WERI-Rb-1 (cell line): ENCODE results near the gene PCMTD2.

ENCODE experiments used
- DNase-seq: peaks from one replicate; pipeline ENCODE4 v3.0.0-alpha.2; 2020
- H3K27ac ChIP-seq: fragments of 250-450 bp; sonication (Bioruptor Pico); 2 replicates; pipeline ENCODE4 v1.5.1; 2020; ENCODE audit warnings: mild to moderate bottlenecking, moderate library complexity
- H3K27me3 ChIP-seq: fragments of 250-450 bp; sonication (Bioruptor Pico); 2 replicates; pipeline ENCODE4 v1.5.1; 2021; ENCODE audit warnings: mild to moderate bottlenecking, low read depth, moderate library complexity; ENCODE audit not compliant: insufficient read depth, severe bottlenecking
- H3K36me3 ChIP-seq: fragments of 250-450 bp; sonication (Bioruptor Pico); 2 replicates; pipeline ENCODE4 v1.5.1; 2020; ENCODE audit warnings: mild to moderate bottlenecking, moderate library complexity
- H3K4me3 ChIP-seq: 2 replicates; pipeline ENCODE4 v1.5.1; 2011; ENCODE audit warnings: low read depth, mild to moderate bottlenecking, control low read depth, low read length
- H3K9me3 ChIP-seq: fragments of 250-450 bp; sonication (Bioruptor Pico); 2 replicates; pipeline ENCODE4 v1.5.1; 2021; ENCODE audit warnings: mild to moderate bottlenecking, moderate library complexity; ENCODE audit not compliant: severe bottlenecking
- CTCF ChIP-seq: IDR thresholded peaks from 2 replicates; pipeline ENCODE4 v1.5.1; 2011; ENCODE audit warnings: low read depth, mild to moderate bottlenecking, control low read depth, inconsistent platforms, low read length

PCMTD2 gene

GRCh38 chr20:64216910-64217309 is 38.6 kb upstream of the PCMTD2 start:
- no peaks in the 10 kb centered on the region; the same call in 1 of the 2 replicates for H3K36me3 ChIP-seq
- H3K4me3 ChIP-seq: no peak overlapping the region
- H3K27me3 ChIP-seq: no peaks in the 10 kb centered on the region
- H3K9me3 ChIP-seq: no peaks in the 10 kb centered on the region
- DNase-seq: no peak
- H3K27ac ChIP-seq: peak overlapping the region; percentile 56
- no peak for TF ChIP-seq CTCF

GRCh38 chr20:64217539-64218221 is 37.9 kb upstream of the PCMTD2 start:
- Histone ChIP-seq H3K27ac (peak overlapping the region; percentile 56), H3K9me3 (no peaks in the 10 kb centered on the region), H3K4me3 (no peak overlapping the region), H3K36me3 (peaks cover 3% of the 10 kb centered on the region; the same call in 1 of the 2 replicates), H3K27me3 (no peaks in the 10 kb centered on the region)
- peak; percentile 77 for DNase-seq
- TF ChIP-seq CTCF: no peak

GRCh38 chr20:64219202-64219601 is 36.3 kb upstream of the PCMTD2 start:
- DNase-seq: no peak
- H3K9me3 ChIP-seq: no peaks in the 10 kb centered on the region
- no peak overlapping the region for H3K27ac ChIP-seq
- H3K4me3 ChIP-seq: no peak overlapping the region
- TF ChIP-seq CTCF: no peak
- no peaks in the 10 kb centered on the region for H3K27me3 ChIP-seq
- H3K36me3 ChIP-seq: peaks cover 5% of the 10 kb centered on the region; the same call in 1 of the 2 replicates

GRCh38 chr20:64219730-64220129 is 35.8 kb upstream of the PCMTD2 start:
- Histone ChIP-seq H3K36me3 (peaks cover 8% of the 10 kb centered on the region; the same call in 1 of the 2 replicates), H3K27ac (no peak overlapping the region), H3K27me3 (no peaks in the 10 kb centered on the region), H3K9me3 (no peaks in the 10 kb centered on the region), H3K4me3 (no peak overlapping the region)
- no peak for DNase-seq
- no peak for TF ChIP-seq CTCF

GRCh38 chr20:64220420-64220819 is 35.1 kb upstream of the PCMTD2 start:
- no peaks in the 10 kb centered on the region for H3K9me3 ChIP-seq
- H3K4me3 ChIP-seq: no peak overlapping the region
- no peak overlapping the region for H3K27ac ChIP-seq
- no peak for DNase-seq
- no peak for TF ChIP-seq CTCF
- H3K36me3 ChIP-seq: peaks cover 8% of the 10 kb centered on the region; the same call in 1 of the 2 replicates
- no peaks in the 10 kb centered on the region for H3K27me3 ChIP-seq
